Transverse colon (tissue), 4 donors: Measurements from ENCODE around the gene PLP2.
"Not testable (repeated sequence)": the region's sequence is repeated elsewhere in the genome, so short reads cannot be mapped to it uniquely, and the experiment has no call there.

ENCODE experiments used
- POLR2A ChIP-seq: fragments of 450-650 bp; IDR thresholded peaks from one replicate; pipeline ENCODE4 v1.6.1; 2016; ENCODE audit warnings: antibody characterized with exemption, mild to moderate bottlenecking, moderate library complexity
- POLR2AphosphoS5 ChIP-seq, 3 donors: sonication (generic); formaldehyde crosslinking; IDR thresholded peaks; one replicate each; pipeline ENCODE4 v1.6.1; 2016; ENCODE audit warnings: antibody characterized with exemption in 3 of 3
- TF ChIP-seq, protein P1 (sequence below), 5 experiments: fragments of 200-600 bp in 3 of 5; fragments of 450-650 bp in 2 of 5; sonication (generic) in 3 of 5; IDR thresholded peaks; 1 replicate in 2 of 5; 2 replicates in 3 of 5; pipeline ENCODE4 v1.5.1; 2016 to 2017; ENCODE audit warnings: antibody characterized with exemption in 5 of 5, inconsistent platforms in 3 of 5, mild to moderate bottlenecking in 2 of 5, moderate library complexity in 1 of 5

DNA sequence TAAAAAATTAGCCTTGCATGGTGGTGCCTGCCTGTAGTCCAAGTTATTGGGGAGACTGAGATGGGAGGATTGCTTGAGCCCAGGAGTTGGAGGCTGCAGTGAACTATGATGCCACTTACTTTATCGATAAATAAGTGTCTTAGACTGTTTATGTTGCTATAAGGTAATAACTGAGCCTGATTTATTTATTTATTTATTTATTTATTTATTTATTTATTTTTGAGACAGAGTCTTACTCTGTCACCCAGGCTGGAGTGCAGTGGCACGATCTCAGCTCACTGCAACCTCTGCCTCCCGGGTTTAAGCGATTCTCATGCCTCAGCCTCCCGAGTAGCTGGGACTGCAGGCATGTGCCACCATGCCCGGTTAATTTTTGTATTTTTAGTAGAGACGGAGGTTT, 39.4 kb upstream of the PLP2 start:
- TF ChIP-seq, protein P1, sequence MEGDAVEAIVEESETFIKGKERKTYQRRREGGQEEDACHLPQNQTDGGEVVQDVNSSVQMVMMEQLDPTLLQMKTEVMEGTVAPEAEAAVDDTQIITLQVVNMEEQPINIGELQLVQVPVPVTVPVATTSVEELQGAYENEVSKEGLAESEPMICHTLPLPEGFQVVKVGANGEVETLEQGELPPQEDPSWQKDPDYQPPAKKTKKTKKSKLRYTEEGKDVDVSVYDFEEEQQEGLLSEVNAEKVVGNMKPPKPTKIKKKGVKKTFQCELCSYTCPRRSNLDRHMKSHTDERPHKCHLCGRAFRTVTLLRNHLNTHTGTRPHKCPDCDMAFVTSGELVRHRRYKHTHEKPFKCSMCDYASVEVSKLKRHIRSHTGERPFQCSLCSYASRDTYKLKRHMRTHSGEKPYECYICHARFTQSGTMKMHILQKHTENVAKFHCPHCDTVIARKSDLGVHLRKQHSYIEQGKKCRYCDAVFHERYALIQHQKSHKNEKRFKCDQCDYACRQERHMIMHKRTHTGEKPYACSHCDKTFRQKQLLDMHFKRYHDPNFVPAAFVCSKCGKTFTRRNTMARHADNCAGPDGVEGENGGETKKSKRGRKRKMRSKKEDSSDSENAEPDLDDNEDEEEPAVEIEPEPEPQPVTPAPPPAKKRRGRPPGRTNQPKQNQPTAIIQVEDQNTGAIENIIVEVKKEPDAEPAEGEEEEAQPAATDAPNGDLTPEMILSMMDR (IDR thresholded peaks at IDR 0.05), result not testable (repeated sequence)
- TF ChIP-seq POLR2A; POLR2AphosphoS5 (IDR thresholded peaks at IDR 0.05): not testable (repeated sequence)
